Naive B cell (primary cell): ENCODE data around the gene TRAM2. TPM values are rescaled to one million over a fixed set of nuclear protein-coding genes. Genes with fewer than 3 reads are reported as not detected.

Experiments
- ATAC-seq, 2 donors: fragments of 150-1000 bp; cut with Tn5 transposase; 2 replicates each; pipeline ENCODE4 v1.10.0; 2021; ENCODE audit warnings: low read depth in 2 of 2, mild to moderate bottlenecking in 2 of 2, moderate library complexity in 2 of 2
- DNase-seq: peaks from one replicate; pipeline ENCODE4 v3.0.0; 2022
- H3K27ac Mint-ChIP-seq, 6 donors: one replicate each; pipeline ENCODE4 v1.8.0; 2020 to 2022; ENCODE audit warnings: mild to moderate bottlenecking in 6 of 6, mixed read lengths in 6 of 6, moderate library complexity in 5 of 6, inconsistent platforms in 2 of 6
- H3K27me3 Mint-ChIP-seq, 3 donors: one replicate each; pipeline ENCODE4 v1.8.0; 2021 to 2022; ENCODE audit warnings: mixed read lengths in 3 of 3, mild to moderate bottlenecking in 1 of 3
- H3K36me3 Mint-ChIP-seq, 2 donors: one replicate each; pipeline ENCODE4 v1.8.0; 2020 to 2022; ENCODE audit warnings: mixed read lengths in 2 of 2, inconsistent platforms in 1 of 2, mild to moderate bottlenecking in 1 of 2
- H3K4me1 Mint-ChIP-seq, 3 donors: one replicate each; pipeline ENCODE4 v1.8.0; 2020 to 2022; ENCODE audit warnings: mixed read lengths in 3 of 3, inconsistent platforms in 1 of 3, mild to moderate bottlenecking in 1 of 3, moderate library complexity in 1 of 3
- H3K4me3 Mint-ChIP-seq, 8 donors: one replicate each; pipeline ENCODE4 v1.8.0; 2020 to 2022; ENCODE audit warnings: mild to moderate bottlenecking in 8 of 8, mixed read lengths in 8 of 8, moderate library complexity in 8 of 8, inconsistent platforms in 2 of 8
- H3K9me3 Mint-ChIP-seq, 7 donors: one replicate each; pipeline ENCODE4 v1.8.0; 2020 to 2022; ENCODE audit warnings: mixed read lengths in 7 of 7, mild to moderate bottlenecking in 5 of 7, inconsistent platforms in 2 of 7, moderate library complexity in 1 of 7
- polyA plus RNA-seq, 6 donors: library from polyadenylated mRNA; unstranded; fragments of 300-500 nt; fragmentation: Illumina TruSeq; gene quantifications; one replicate each; pipeline ENCODE4 v1.2.3, GENCODE V29; 2021; ENCODE audit warnings: low read depth in 6 of 6

Gene TRAM2
- polyA plus RNA-seq, 6 donors from 2014 or later: 1.4 to 3.9 (median 2.7) TPM

DNA sequence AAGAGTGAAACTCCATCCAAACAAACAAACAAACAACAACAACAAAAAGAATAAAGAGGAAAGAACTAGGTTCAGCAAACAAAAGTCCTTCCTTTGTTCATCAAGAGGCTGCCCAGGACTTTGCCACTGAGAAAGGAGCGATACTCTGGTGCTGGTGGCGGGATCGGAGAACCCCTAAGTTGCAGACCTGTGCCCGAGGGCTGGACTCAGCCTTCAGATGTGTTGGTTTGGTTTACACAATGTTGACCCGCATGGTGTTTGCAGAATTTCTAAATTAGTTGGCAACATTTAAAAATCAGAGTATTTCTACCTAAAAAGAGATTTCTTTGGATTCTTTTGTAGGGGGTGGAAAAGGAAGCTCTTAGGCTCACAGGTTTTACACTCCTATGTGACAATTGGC lies 42.5 kb downstream of the TRAM2 start:
- Mint-ChIP-seq H3K9me3 (no peaks in the 10 kb centered on the region), H3K4me1 (peaks cover 10 to 21% (median 14%) of the 10 kb centered on the region in 3 donors), H3K27ac (no peak overlapping the region), H3K27me3 (no peaks in the 10 kb centered on the region), H3K36me3 (no peaks in the 10 kb centered on the region), H3K4me3 (no peak overlapping the region)
- no peak for ATAC-seq
- no peak for DNase-seq

DNA sequence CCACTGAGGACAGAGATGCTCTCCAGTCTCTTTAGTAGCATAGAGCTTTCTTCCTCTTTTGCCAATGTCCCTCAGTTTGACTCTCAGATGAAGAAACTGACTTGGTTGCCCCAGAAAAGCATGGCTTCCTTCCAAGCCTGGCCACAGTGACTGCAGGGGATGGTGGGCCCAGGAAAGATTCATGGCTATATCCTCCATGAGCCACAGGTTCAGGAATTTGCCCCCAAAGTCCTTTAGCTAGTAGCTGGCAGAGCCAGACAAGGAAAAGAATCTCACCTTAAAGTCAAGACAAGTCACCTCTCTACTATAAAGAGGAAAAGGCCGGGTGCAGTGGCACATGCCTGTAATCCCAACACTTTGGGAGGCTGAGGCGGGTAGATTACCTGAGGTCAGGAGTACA lies 43.4 kb downstream of the TRAM2 start:
- Mint-ChIP-seq H3K9me3 (no peaks in the 10 kb centered on the region), H3K27ac (no peak overlapping the region), H3K27me3 (no peaks in the 10 kb centered on the region), H3K4me1 (peaks cover 10 to 15% (median 10%) of the 10 kb centered on the region in 3 donors), H3K36me3 (no peaks in the 10 kb centered on the region), H3K4me3 (no peak overlapping the region)
- no peak for DNase-seq
- ATAC-seq: no peak

DNA sequence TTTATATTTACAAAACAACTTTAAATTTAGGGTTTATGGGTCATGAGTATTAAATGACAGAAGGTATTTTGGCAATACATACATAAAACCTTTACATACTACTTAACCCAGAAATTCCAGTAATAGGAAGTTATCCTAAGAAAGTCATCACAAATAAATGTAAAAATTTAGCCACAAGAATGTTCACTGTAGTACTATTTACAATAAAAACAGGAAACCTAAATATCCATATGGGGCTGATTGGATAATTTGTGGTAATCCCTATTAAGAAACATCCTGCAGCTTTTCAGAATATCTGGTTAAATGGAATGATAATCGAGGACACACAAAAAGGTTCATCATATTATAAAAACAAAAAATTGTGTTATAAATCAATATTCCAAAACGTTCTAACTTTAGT lies 44.4 kb downstream of the TRAM2 start:
- no peak overlapping the region for H3K4me3 Mint-ChIP-seq
- DNase-seq (no peak), ATAC-seq (no peak)
- H3K4me1 Mint-ChIP-seq: peaks cover 4 to 5% (median 4%) of the 10 kb centered on the region in 3 donors
- no peaks in the 10 kb centered on the region for H3K27me3 Mint-ChIP-seq
- no peaks in the 10 kb centered on the region for H3K36me3 Mint-ChIP-seq
- H3K9me3 Mint-ChIP-seq: no peaks in the 10 kb centered on the region
- no peak overlapping the region for H3K27ac Mint-ChIP-seq

DNA sequence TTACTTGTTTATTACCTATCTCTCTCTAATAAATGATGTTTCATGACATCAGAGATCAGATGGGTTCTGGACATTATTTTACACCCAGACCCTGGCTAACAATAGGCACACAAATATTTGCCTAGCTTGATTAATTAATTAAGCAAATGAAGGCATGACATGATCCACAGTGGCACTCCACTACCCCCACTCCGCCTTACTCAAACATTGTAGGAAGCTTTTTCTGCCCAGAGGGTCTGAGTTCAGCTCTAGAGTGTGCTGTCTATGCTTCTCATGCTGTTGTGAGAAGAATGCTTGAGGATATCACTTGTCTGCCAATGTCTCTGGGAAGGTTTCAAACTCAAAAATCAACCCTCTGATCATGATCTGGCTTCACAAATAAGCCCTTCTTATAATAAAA lies 45.0 kb downstream of the TRAM2 start:
- H3K36me3 Mint-ChIP-seq: no peaks in the 10 kb centered on the region

DNA sequence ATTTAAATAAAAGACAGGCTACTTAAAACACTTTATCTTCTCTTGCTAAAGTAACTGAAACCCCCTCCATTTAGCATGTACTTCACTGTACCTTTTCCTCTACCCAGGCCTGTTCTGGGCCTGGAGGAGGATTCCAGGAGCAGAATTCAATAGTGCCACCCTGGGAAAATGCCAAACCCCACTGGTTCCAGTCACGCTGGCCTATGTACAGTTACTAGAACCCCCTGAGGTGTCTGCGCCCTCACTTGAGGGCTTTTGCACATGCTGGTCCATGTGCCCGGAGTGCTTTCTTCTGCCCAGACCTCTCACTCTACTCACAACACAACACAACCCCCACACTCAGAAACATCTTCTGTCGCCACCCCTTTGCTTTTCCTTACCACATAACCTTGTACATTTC lies 45.5 kb downstream of the TRAM2 start:
- H3K27me3 Mint-ChIP-seq: no peaks in the 10 kb centered on the region
- H3K4me1 Mint-ChIP-seq: no peaks in the 10 kb centered on the region
- peak overlapping the region in 2 of 6 donors; percentile 2 to 5 for H3K27ac Mint-ChIP-seq
- H3K9me3 Mint-ChIP-seq: no peaks in the 10 kb centered on the region
- no peak overlapping the region for H3K4me3 Mint-ChIP-seq
- DNase-seq (no peak), ATAC-seq (no peak)
- H3K36me3 Mint-ChIP-seq: no peaks in the 10 kb centered on the region

More for the DNA sequence above, 45.0 kb downstream of the TRAM2 start:
- no peaks in the 10 kb centered on the region for H3K9me3 Mint-ChIP-seq
- H3K4me3 Mint-ChIP-seq: no peak overlapping the region
- H3K4me1 Mint-ChIP-seq: no peaks in the 10 kb centered on the region
- no peak for ATAC-seq
- DNase-seq: no peak
- peak overlapping the region in 2 of 6 donors; percentile 5 to 45 for H3K27ac Mint-ChIP-seq
- no peaks in the 10 kb centered on the region for H3K27me3 Mint-ChIP-seq

DNA sequence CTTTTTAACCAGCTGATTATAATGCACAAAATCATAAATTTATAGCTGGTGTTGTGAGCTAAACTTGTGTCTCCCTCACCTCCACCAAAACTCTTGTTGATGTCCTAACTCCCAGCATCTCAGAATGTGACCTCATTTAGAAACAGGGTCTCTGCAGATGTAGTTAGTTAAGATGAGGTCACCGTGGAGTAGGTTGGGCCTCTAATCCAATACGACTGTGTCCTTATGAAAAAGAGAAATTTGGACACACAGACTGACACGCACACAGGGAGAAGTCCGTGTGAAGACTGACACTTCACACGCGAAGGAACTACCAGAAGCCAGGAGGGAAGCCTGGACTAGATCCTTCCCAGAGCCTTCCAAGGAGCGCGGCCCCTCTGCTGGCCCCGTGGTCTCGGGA lies 46.5 kb downstream of the TRAM2 start:
- Mint-ChIP-seq H3K27ac (no peak overlapping the region), H3K4me1 (no peaks in the 10 kb centered on the region), H3K9me3 (no peaks in the 10 kb centered on the region), H3K4me3 (no peak overlapping the region), H3K36me3 (no peaks in the 10 kb centered on the region), H3K27me3 (no peaks in the 10 kb centered on the region)
- no peak for DNase-seq
- no peak for ATAC-seq

DNA sequence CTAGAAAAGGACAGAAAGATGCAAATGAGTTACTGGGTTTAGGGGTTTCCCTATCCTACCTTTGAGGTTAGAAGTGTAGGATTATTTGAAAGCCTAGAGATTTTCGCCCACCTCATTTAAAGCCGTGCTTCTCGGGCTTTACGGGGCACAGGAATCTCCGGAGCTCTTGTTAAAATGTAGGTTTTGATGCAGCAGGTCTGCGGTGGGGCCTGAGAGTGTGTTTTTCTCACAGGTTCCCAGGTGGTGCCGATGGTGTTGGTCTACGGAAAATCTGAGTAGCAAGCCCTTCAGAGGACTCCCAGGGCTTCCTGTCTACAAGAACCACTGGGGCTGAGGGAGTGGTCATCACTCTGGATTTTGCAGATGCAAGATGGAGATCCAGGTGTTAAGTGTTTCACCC lies 47.5 kb downstream of the TRAM2 start:
- Mint-ChIP-seq H3K4me3 (no peak overlapping the region), H3K27me3 (no peaks in the 10 kb centered on the region), H3K4me1 (no peaks in the 10 kb centered on the region), H3K27ac (no peak overlapping the region), H3K9me3 (no peaks in the 10 kb centered on the region), H3K36me3 (no peaks in the 10 kb centered on the region)
- DNase-seq (no peak), ATAC-seq (no peak)

DNA sequence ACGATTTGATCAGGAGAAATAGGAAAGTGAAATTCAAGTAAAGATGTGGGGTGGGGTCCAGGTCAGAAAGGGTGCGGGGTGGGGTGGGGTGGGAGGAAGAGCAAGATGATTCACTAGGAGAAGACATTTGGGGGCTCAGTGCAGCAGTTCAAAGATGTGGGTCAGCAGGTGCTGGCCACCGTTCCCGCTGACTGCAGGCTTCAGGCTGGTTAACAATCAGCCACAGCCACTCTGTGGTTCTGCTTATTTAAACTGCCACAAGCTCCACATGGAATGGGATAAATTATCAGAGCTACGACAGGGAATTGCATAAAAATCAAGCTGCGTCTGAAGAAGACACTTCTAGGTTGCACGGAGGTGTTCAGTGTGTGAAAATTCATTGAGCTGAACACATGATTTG lies 49.4 kb downstream of the TRAM2 start:
- DNase-seq (no peak), ATAC-seq (no peak)
- Mint-ChIP-seq H3K27ac (peak overlapping the region in 1 of 6 donors; percentile 47), H3K4me1 (no peaks in the 10 kb centered on the region), H3K36me3 (no peaks in the 10 kb centered on the region), H3K9me3 (no peaks in the 10 kb centered on the region), H3K4me3 (no peak overlapping the region), H3K27me3 (no peaks in the 10 kb centered on the region)

DNA sequence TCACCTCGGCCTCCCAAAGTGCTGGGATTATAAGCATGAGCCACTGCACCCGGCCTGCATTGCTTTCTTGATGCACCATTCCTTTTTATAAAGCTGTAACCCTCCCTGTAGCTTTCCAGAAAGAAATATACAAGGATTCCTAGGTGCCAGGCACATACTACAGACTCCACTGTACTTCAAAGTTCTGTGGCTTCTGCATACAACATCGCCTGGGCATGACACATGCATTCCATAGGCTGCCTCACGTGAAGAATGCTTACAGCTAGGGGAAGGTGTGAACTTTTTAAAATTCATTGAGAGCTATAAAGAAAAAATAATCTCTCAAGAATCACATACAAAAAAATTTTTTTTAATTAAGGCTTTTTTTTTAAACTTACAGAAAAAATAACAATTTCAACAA lies 50.2 kb downstream of the TRAM2 start:
- Mint-ChIP-seq H3K4me3 (no peak overlapping the region), H3K27me3 (no peaks in the 10 kb centered on the region), H3K27ac (no peak overlapping the region), H3K9me3 (no peaks in the 10 kb centered on the region), H3K36me3 (no peaks in the 10 kb centered on the region), H3K4me1 (no peaks in the 10 kb centered on the region)
- ATAC-seq (no peak), DNase-seq (no peak)

DNA sequence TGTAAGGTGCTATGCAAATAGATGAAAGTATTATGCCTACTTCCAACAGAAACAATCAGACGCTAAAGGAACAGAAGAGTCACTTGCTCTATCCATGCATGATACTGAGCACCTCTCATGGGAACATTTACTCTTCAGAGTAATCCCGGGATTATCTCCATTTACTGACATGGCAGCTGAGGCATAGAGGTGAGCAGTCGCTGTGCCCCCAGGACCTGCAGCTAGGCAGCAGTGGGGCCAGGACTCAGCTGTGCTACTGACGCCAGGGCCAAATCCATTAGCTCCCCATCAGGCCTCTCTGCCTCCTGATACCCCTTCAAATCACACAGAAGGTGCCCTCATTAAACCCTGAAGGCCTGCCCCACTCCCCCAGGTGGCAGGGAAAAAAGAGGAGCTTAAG lies 51.9 kb downstream of the TRAM2 start:
- Mint-ChIP-seq H3K27ac (no peak overlapping the region), H3K4me3 (no peak overlapping the region), H3K27me3 (no peaks in the 10 kb centered on the region), H3K9me3 (no peaks in the 10 kb centered on the region), H3K4me1 (no peaks in the 10 kb centered on the region), H3K36me3 (no peaks in the 10 kb centered on the region)
- ATAC-seq (no peak), DNase-seq (no peak)

DNA sequence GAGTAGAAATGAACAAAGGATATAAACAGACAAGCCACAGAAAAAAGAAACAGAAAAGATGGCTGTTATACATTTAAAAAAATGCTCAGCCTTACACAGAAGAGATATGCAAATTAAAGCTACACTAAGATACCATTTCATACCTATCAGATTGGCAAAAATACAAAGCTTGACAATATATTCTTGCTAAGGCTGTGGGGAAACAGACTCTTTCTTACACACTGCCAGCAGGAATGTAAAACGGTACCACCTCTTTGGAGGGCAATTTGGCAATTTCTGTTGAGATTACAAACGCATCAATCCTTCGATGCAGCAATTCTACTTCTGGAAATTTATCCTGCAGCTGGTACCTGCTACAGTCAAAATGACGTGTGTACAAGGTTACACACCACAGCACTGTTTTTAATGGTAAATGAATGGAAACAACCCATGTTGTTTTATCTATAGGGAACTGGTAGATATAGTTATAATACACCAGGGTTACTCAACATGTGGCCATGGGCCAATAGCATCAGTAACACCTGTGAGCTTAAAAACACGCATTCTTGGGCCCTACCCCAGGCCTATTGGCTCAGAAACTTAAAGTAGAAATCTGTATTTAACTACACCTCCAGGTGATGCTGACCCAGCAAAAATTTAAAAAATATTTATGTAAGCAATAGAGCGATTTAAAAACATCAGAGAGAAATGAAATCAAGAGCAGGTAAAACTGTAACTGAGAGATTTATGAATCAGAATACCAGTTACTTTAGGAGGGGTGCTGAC lies 53.3 kb downstream of the TRAM2 start:
- H3K27ac Mint-ChIP-seq: peak overlapping the region in 1 of 6 donors; percentile 93
- no peak overlapping the region for H3K4me3 Mint-ChIP-seq
- ATAC-seq (no peak), DNase-seq (no peak)
- H3K4me1 Mint-ChIP-seq: peaks cover 0 to 5% (median 0%) of the 10 kb centered on the region in 3 donors
- H3K27me3 Mint-ChIP-seq: no peaks in the 10 kb centered on the region
- no peaks in the 10 kb centered on the region for H3K9me3 Mint-ChIP-seq
- peaks cover 0 to under 1% of the 10 kb centered on the region in 2 donors for H3K36me3 Mint-ChIP-seq

DNA sequence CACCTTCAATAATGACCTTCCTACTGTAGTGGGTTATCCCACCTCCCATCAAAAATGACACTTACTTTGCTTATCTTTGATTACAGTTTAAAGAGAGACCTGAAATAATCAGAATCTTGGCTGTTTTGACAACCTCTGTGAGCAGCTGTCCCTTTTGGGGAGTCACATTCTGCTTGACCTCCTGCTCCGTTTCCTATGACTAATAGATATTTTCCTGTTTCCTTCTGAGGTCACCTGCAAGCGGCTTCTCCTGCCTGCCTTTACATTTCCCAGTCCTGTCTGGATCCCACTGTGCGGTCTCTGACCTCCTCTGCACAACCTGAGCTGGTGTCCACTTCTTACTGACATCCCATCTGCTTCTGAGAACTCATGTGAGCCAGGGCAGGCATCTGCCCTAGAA lies 54.2 kb downstream of the TRAM2 start:
- Mint-ChIP-seq H3K4me3 (no peak overlapping the region), H3K36me3 (peaks cover 0 to 9% of the 10 kb centered on the region in 2 donors), H3K9me3 (no peaks in the 10 kb centered on the region), H3K27me3 (no peaks in the 10 kb centered on the region), H3K4me1 (peaks cover 0 to 8% (median 5%) of the 10 kb centered on the region in 3 donors), H3K27ac (peak overlapping the region in 1 of 6 donors; percentile 14)
- no peak for ATAC-seq
- DNase-seq: no peak

DNA sequence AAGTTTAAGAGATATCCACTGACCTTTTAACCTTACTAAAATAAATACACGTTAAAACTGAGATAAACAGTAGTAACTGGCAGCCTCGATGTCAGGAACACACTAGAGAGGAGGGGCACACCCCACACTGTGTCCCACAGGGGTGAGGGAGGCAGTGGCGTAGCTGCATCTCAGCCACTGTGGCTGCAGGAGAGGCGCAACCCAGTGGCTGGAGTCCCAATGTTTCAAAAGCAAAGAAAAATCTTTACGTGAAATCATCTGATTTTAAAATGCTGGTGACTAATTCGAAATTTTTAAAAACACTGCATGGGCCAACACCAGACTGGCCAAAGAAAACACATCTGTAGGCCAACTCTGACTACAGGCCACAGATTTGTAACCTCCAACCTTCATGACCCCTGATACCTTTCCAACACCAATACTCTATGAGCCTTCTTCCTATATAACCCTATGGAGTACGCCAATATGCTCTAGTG lies 54.7 kb downstream of the TRAM2 start:
- Mint-ChIP-seq H3K9me3 (no peaks in the 10 kb centered on the region), H3K27me3 (no peaks in the 10 kb centered on the region), H3K4me3 (no peak overlapping the region), H3K27ac (no peak overlapping the region), H3K36me3 (peaks cover 0 to 9% of the 10 kb centered on the region in 2 donors), H3K4me1 (peaks cover 0 to 8% (median 5%) of the 10 kb centered on the region in 3 donors)
- DNase-seq (no peak), ATAC-seq (no peak)

DNA sequence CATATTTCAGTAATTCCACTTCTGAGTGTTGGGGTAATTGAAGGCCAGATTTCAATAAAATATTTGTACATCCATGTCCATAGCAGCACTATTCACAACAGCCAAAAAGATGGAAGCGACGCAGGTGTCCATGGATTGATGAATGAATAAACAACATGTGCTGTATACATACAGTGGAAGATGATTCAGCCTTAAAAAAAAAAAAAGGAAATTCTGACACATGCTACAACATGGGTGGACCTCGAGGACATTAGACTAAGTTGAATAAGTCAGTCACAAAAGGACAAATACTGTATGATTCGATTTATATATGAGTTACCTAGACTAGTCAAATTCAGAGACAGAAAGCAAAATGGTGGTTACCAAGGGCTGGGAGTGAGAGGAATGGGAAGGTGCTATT lies 57.2 kb downstream of the TRAM2 start:
- no peak for DNase-seq
- no peak for ATAC-seq
- peaks cover 0 to 8% (median 5%) of the 10 kb centered on the region in 3 donors for H3K4me1 Mint-ChIP-seq
- H3K36me3 Mint-ChIP-seq: peaks cover 16 to 18% of the 10 kb centered on the region in 2 donors
- no peaks in the 10 kb centered on the region for H3K27me3 Mint-ChIP-seq
- H3K4me3 Mint-ChIP-seq: no peak overlapping the region
- no peak overlapping the region for H3K27ac Mint-ChIP-seq
- no peaks in the 10 kb centered on the region for H3K9me3 Mint-ChIP-seq
